ENCODE data around the gene ACP7.

- TF ChIP-seq POLR2A (IDR thresholded peaks at IDR 0.05) (no peak), CTCF (IDR thresholded peaks at IDR 0.05) (no peak)
Observed at GRCh38 chr19:39085392-39085791, 1.2 kb downstream of the ACP7 start.

All from lower leg skin (tissue), 3 donors.